Measurements from ENCODE around the gene TSPAN18. TPM values are rescaled to one million over a fixed set of nuclear protein-coding genes. Genes with fewer than 3 reads are reported as not detected.

TSPAN18 gene
- total RNA-seq, 1 donor from 2014 or later = 12.8 TPM

DNA sequence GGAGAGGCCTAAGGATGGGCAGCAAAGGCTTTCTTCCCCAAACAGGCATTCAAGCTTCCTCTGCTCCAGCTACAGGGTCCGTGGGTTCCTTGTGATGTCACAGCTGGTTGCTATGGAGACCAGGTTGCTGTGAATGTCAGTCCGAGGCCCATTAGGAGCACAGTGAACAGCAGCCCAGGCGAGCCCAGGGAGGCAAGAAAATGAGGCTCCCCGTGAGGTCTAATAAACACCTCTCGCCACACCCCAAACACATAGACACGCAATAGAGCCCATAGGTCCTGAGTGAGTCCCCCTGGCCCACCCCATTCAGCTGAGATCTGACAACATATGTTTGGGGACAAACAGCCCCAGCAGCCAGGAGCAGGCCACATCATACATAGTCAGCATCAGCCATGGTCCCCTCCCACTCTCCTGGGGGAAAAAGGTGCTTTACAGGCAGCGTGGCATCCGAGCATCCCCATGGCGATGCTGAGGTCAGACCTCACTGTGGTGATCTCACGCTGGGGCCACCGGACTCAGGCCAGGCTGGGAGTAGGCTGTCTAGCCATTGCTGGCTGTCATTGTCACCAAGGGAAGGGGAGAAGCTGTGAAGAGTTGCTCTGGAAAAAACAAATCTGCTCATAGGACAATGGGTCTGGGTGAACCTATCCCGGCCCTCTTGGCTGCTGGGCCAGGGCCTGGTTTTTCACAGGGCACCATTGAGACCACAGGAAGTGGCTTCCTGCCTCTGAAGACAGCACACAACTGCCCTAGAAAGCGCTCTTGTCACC, 247.1 kb downstream of the TSPAN18 start:
- DNase-seq (ENCODE audit: extremely low spot score in 2 of 2) = no peak
- H3K4me1 ChIP-seq = peaks cover 12% of the 10 kb centered on the region
- intact Hi-C loops (cut with DNase I) = no loop called here
- no peak overlapping the region for H3K4me3 ChIP-seq
- no peak overlapping the region for H3K27ac ChIP-seq
- H3K27me3 ChIP-seq = no peaks in the 10 kb centered on the region
- H3K36me3 ChIP-seq = no peaks in the 10 kb centered on the region
- no peak for TF ChIP-seq POLR2A (IDR thresholded peaks at IDR 0.05)
- TF ChIP-seq, protein P1, sequence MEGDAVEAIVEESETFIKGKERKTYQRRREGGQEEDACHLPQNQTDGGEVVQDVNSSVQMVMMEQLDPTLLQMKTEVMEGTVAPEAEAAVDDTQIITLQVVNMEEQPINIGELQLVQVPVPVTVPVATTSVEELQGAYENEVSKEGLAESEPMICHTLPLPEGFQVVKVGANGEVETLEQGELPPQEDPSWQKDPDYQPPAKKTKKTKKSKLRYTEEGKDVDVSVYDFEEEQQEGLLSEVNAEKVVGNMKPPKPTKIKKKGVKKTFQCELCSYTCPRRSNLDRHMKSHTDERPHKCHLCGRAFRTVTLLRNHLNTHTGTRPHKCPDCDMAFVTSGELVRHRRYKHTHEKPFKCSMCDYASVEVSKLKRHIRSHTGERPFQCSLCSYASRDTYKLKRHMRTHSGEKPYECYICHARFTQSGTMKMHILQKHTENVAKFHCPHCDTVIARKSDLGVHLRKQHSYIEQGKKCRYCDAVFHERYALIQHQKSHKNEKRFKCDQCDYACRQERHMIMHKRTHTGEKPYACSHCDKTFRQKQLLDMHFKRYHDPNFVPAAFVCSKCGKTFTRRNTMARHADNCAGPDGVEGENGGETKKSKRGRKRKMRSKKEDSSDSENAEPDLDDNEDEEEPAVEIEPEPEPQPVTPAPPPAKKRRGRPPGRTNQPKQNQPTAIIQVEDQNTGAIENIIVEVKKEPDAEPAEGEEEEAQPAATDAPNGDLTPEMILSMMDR (IDR thresholded peaks at IDR 0.05) = no peak
- no peak for TF ChIP-seq POLR2AphosphoS5 (IDR thresholded peaks at IDR 0.05; ENCODE audit: insufficient read depth in 1 of 2, low read depth in 1 of 2)
- H3K9me3 ChIP-seq = no peaks in the 10 kb centered on the region

GRCh38 chr11:44974402-44975000, 247.7 kb downstream of the TSPAN18 start:
- DNase-seq (ENCODE audit: extremely low spot score in 2 of 2) = no peak
- Histone ChIP-seq H3K36me3 (no peaks in the 10 kb centered on the region), H3K4me3 (no peak overlapping the region), H3K27me3 (no peaks in the 10 kb centered on the region), H3K4me1 (peaks cover 19% of the 10 kb centered on the region), H3K27ac (no peak overlapping the region), H3K9me3 (no peaks in the 10 kb centered on the region)
- TF ChIP-seq POLR2AphosphoS5 (IDR thresholded peaks at IDR 0.05; ENCODE audit: insufficient read depth in 1 of 2, low read depth in 1 of 2) (no peak), POLR2A (IDR thresholded peaks at IDR 0.05) (no peak)
- TF ChIP-seq, protein P1 (IDR thresholded peaks at IDR 0.05) = no peak
- intact Hi-C loops (cut with DNase I) = no loop called here

- H3K4me3 ChIP-seq = no peak overlapping the region
- no peak for DNase-seq (ENCODE audit: extremely low spot score in 2 of 2)
- no peaks in the 10 kb centered on the region for H3K36me3 ChIP-seq
- H3K4me1 ChIP-seq = peaks cover 19% of the 10 kb centered on the region
- TF ChIP-seq, protein P1 (IDR thresholded peaks at IDR 0.05) = no peak
- no peak for TF ChIP-seq POLR2AphosphoS5 (IDR thresholded peaks at IDR 0.05; ENCODE audit: insufficient read depth in 1 of 2, low read depth in 1 of 2)
- no peak for TF ChIP-seq POLR2A (IDR thresholded peaks at IDR 0.05)
- no peak overlapping the region for H3K27ac ChIP-seq
- intact Hi-C loops (cut with DNase I) = no loop called here
- no peaks in the 10 kb centered on the region for H3K9me3 ChIP-seq
- H3K27me3 ChIP-seq = no peaks in the 10 kb centered on the region
These were observed 249.8 kb downstream of the TSPAN18 start for GRCh38 chr11:44976576-44976975.

GRCh38 chr11:44977493-44977984, 250.8 kb downstream of the TSPAN18 start:
- Histone ChIP-seq H3K4me1 (peaks cover 19% of the 10 kb centered on the region), H3K9me3 (no peaks in the 10 kb centered on the region), H3K36me3 (no peaks in the 10 kb centered on the region), H3K4me3 (no peak overlapping the region), H3K27ac (no peak overlapping the region), H3K27me3 (no peaks in the 10 kb centered on the region)
- no peak for DNase-seq (ENCODE audit: extremely low spot score in 2 of 2)
- intact Hi-C loops (cut with DNase I) = no loop called here
- TF ChIP-seq POLR2A (IDR thresholded peaks at IDR 0.05) (no peak), POLR2AphosphoS5 (IDR thresholded peaks at IDR 0.05; ENCODE audit: insufficient read depth in 1 of 2, low read depth in 1 of 2) (no peak)
- TF ChIP-seq, protein P1 (IDR thresholded peaks at IDR 0.05) = no peak

Data from vagina (tissue), 2 donors.